Prostate gland (tissue), 2 donors: Measurements from ENCODE around the gene INIP.

Experiments
- CTCF ChIP-seq, 4 experiments: fragments of 200-600 bp in 2 of 4; fragments of 450-650 bp in 2 of 4; sonication (generic) in 2 of 4; IDR thresholded peaks; 1 replicate in 3 of 4; 2 replicates in 1 of 4; pipeline ENCODE4 v1.5.1; 2016 to 2019; ENCODE audit warnings: antibody characterized with exemption in 4 of 4, mild to moderate bottlenecking in 2 of 4, moderate library complexity in 2 of 4
- POLR2A ChIP-seq: fragments of 450-650 bp; IDR thresholded peaks from one replicate; pipeline ENCODE4 v1.6.1; 2016; ENCODE audit warnings: antibody characterized with exemption, mild to moderate bottlenecking
- POLR2AphosphoS5 ChIP-seq: sonication (generic); formaldehyde crosslinking; IDR thresholded peaks from one replicate; pipeline ENCODE4 v1.6.1; 2017; ENCODE audit warnings: antibody characterized with exemption

- TF ChIP-seq CTCF (IDR thresholded peaks at IDR 0.05) (no peak), POLR2A (no peak), POLR2AphosphoS5 (no peak)
These were observed 46.4 kb upstream of the INIP start for GRCh38 chr9:112764344-112764743.
